ENCODE data around the gene MORN1. TPM values are rescaled to one million over a fixed set of nuclear protein-coding genes. Genes with fewer than 3 reads are reported as not detected.

The MORN1 gene
- total and polyA plus RNA-seq, 2 experiments from 2014 or later: 4.5 to 9.4 TPM

- 63% methylated on average over 29 of the region's 31 CpGs for WGBS (ENCODE audit: low lambda C conversion rate, missing lambda C conversion rate)
- Histone ChIP-seq H3K9me2 (replicated peaks; ENCODE audit: insufficient read depth) (no peaks in the 10 kb centered on the region), H3K27me3 (no peaks in the 10 kb centered on the region), H3K4me1 (ENCODE audit: insufficient read depth) (peaks cover 22% of the 10 kb centered on the region), H3K36me3 (replicated peaks; ENCODE audit: insufficient read depth, low read depth) (no peaks in the 10 kb centered on the region), H3K4me2 (peak overlapping the region; percentile 62), H3K9me3 (ENCODE audit: low read depth) (no peaks in the 10 kb centered on the region), H4K20me1 (ENCODE audit: insufficient read depth, poor library complexity, severe bottlenecking) (no peaks in the 10 kb centered on the region), H3K4me3 (no peak overlapping the region), H3K27ac (peak overlapping the region; percentile 93), H2AFZ (no peak overlapping the region), H3K79me2 (no peaks in the 10 kb centered on the region)
- TF ChIP-seq EZH2phosphoT487 (IDR thresholded peaks at IDR 0.05; ENCODE audit: low read depth, severe bottlenecking, unreplicated experiment): no peak
- TF ChIP-seq CTCF (IDR thresholded peaks at IDR 0.05; ENCODE audit: poor library complexity): no peak
- no peak for TF ChIP-seq EZH2 (IDR thresholded peaks at IDR 0.05; ENCODE audit: borderline replicate concordance)
- DNase-seq (ENCODE audit: low spot score): peak; percentile 81
Observed at GRCh38 chr1:2330519-2331199, 60.7 kb downstream of the MORN1 start.

- H3K27ac ChIP-seq: peak overlapping the region; percentile 93
- WGBS (ENCODE audit: low lambda C conversion rate, missing lambda C conversion rate): 86% methylated on average over 12 of the region's 12 CpGs
- no peaks in the 10 kb centered on the region for H3K9me2 ChIP-seq (replicated peaks; ENCODE audit: insufficient read depth)
- no peaks in the 10 kb centered on the region for H3K79me2 ChIP-seq
- H3K27me3 ChIP-seq: no peaks in the 10 kb centered on the region
- no peak for DNase-seq (ENCODE audit: low spot score)
- H4K20me1 ChIP-seq (ENCODE audit: insufficient read depth, poor library complexity, severe bottlenecking): no peaks in the 10 kb centered on the region
- H3K4me2 ChIP-seq: no peak overlapping the region
- H3K4me1 ChIP-seq (ENCODE audit: insufficient read depth): peaks cover 21% of the 10 kb centered on the region
- TF ChIP-seq EZH2phosphoT487 (IDR thresholded peaks at IDR 0.05; ENCODE audit: low read depth, severe bottlenecking, unreplicated experiment): no peak
- TF ChIP-seq EZH2 (IDR thresholded peaks at IDR 0.05; ENCODE audit: borderline replicate concordance): no peak
- no peak for TF ChIP-seq CTCF (IDR thresholded peaks at IDR 0.05; ENCODE audit: poor library complexity)
- no peaks in the 10 kb centered on the region for H3K36me3 ChIP-seq (replicated peaks; ENCODE audit: insufficient read depth, low read depth)
- H3K9me3 ChIP-seq (ENCODE audit: low read depth): no peaks in the 10 kb centered on the region
- H2AFZ ChIP-seq: no peak overlapping the region
- no peak overlapping the region for H3K4me3 ChIP-seq
Observed at GRCh38 chr1:2330035-2330434, 61.3 kb downstream of the MORN1 start.

GRCh38 chr1:2328676-2329455 lies 62.5 kb downstream of the MORN1 start:
- Histone ChIP-seq H3K4me3 (no peak overlapping the region), H3K9me2 (replicated peaks; ENCODE audit: insufficient read depth) (no peaks in the 10 kb centered on the region), H2AFZ (no peak overlapping the region), H3K4me2 (no peak overlapping the region), H3K36me3 (replicated peaks; ENCODE audit: insufficient read depth, low read depth) (no peaks in the 10 kb centered on the region), H3K27ac (no peak overlapping the region), H3K27me3 (no peaks in the 10 kb centered on the region), H4K20me1 (ENCODE audit: insufficient read depth, poor library complexity, severe bottlenecking) (no peaks in the 10 kb centered on the region), H3K4me1 (ENCODE audit: insufficient read depth) (peaks cover 16% of the 10 kb centered on the region), H3K79me2 (no peaks in the 10 kb centered on the region), H3K9me3 (ENCODE audit: low read depth) (no peaks in the 10 kb centered on the region)
- DNase-seq (ENCODE audit: low spot score): no peak
- no peak for TF ChIP-seq EZH2 (IDR thresholded peaks at IDR 0.05; ENCODE audit: borderline replicate concordance)
- TF ChIP-seq CTCF (IDR thresholded peaks at IDR 0.05; ENCODE audit: poor library complexity): no peak
- TF ChIP-seq EZH2phosphoT487 (IDR thresholded peaks at IDR 0.05; ENCODE audit: low read depth, severe bottlenecking, unreplicated experiment): no peak
- WGBS (ENCODE audit: low lambda C conversion rate, missing lambda C conversion rate): 76% methylated on average over 22 of the region's 24 CpGs

All from hepatocyte (in vitro differentiated cells).